Measurements from ENCODE around the gene CDC25A. TPM values are rescaled to one million over a fixed set of nuclear protein-coding genes. Genes with fewer than 3 reads are reported as not detected.

CDC25A gene
- total RNA-seq, 1 donor from 2014 or later: 1.2 TPM

GRCh38 chr3:48110463-48110862 is 77.8 kb downstream of the CDC25A start:
- no peak for DNase-seq (ENCODE audit: low spot score)

- DNase-seq (ENCODE audit: low spot score): no peak
These were observed 81.0 kb downstream of the CDC25A start for GRCh38 chr3:48107227-48107626.

Other genes with a start within 250 kb of the CDC25A start
- gene MAP4, start 172.0 kb downstream of the CDC25A start, total RNA-seq (ENCODE audit: insufficient read depth, low replicate concordance): 54.9 TPM
- not detected for gene CAMP, start 35.1 kb upstream of the CDC25A start, total RNA-seq (ENCODE audit: insufficient read depth, low replicate concordance)
- 3.1 TPM for gene ZNF589, start 52.7 kb upstream of the CDC25A start, total RNA-seq (ENCODE audit: insufficient read depth, low replicate concordance)
- 19.7 TPM for gene NME6, start 113.0 kb upstream of the CDC25A start, total RNA-seq (ENCODE audit: insufficient read depth, low replicate concordance)
- gene SPINK8, start 145.2 kb upstream of the CDC25A start, total RNA-seq (ENCODE audit: insufficient read depth, low replicate concordance): not detected
- gene FBXW12, start 183.8 kb upstream of the CDC25A start, total RNA-seq (ENCODE audit: insufficient read depth, low replicate concordance): 6.0 TPM
- 68.6 TPM for gene PLXNB1, start 241.7 kb upstream of the CDC25A start, total RNA-seq (ENCODE audit: insufficient read depth, low replicate concordance)

Data from umbilical cord (tissue), 2 donors.